ENCODE results near the gene SLC5A6.
"Not testable (repeated sequence)": the region's sequence is repeated elsewhere in the genome, so short reads cannot be mapped to it uniquely, and the experiment has no call there.

The SLC5A6 gene

GRCh38 chr2:27185331-27186026, 26.6 kb downstream of the SLC5A6 start:
- no peak overlapping the region for H3K4me3 ChIP-seq (ENCODE audit: low read depth, low read length)
- no peaks in the 10 kb centered on the region for H3K36me3 ChIP-seq (ENCODE audit: control insufficient read depth, insufficient read depth, low read length)
- H3K4me1 ChIP-seq (ENCODE audit: control insufficient read depth, insufficient read depth, low read length), result no peaks in the 10 kb centered on the region
- no peaks in the 10 kb centered on the region for H3K9me3 ChIP-seq (ENCODE audit: control insufficient read depth, insufficient read depth, low read depth, low read length)
- H3K27ac ChIP-seq (ENCODE audit: low read depth, low read length), result no peak overlapping the region
- no peak overlapping the region for H3K9ac ChIP-seq (ENCODE audit: low read length)
- no peaks in the 10 kb centered on the region for H3K27me3 ChIP-seq (ENCODE audit: control insufficient read depth, insufficient read depth, low read length)

- H3K27me3 ChIP-seq (ENCODE audit: control insufficient read depth, insufficient read depth, low read length), result no peaks in the 10 kb centered on the region
- H3K4me3 ChIP-seq (ENCODE audit: low read depth, low read length), result no peak overlapping the region
- no peak overlapping the region for H3K27ac ChIP-seq (ENCODE audit: low read depth, low read length)
- no peaks in the 10 kb centered on the region for H3K4me1 ChIP-seq (ENCODE audit: control insufficient read depth, insufficient read depth, low read length)
- no peaks in the 10 kb centered on the region for H3K36me3 ChIP-seq (ENCODE audit: control insufficient read depth, insufficient read depth, low read length)
- no peak overlapping the region for H3K9ac ChIP-seq (ENCODE audit: low read length)
- H3K9me3 ChIP-seq (ENCODE audit: control insufficient read depth, insufficient read depth, low read depth, low read length), result no peaks in the 10 kb centered on the region
Measured at GRCh38 chr2:27184115-27184514, 28.0 kb downstream of the SLC5A6 start.

DNA sequence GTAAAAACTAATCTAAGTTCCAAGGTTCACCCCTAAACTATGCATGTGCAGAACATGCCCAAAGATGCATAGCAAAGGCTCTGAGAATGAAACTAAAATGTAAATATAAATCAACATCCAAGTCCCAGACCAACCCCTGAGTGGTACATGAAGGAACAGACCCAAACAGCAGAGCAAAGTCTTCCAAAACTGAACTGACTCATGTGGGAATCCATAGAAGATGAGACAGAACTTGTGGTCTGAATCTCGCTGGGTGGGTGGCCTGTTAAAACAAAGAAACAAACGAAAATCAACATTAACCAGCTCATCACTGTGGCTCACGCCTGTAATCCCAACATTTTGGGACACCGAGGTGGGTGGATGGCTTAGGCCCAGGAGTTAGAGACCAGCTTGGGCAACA, 29.7 kb downstream of the SLC5A6 start:
- H3K36me3 ChIP-seq (ENCODE audit: control insufficient read depth, insufficient read depth, low read length), result no peaks in the 10 kb centered on the region
- H3K9me3 ChIP-seq (ENCODE audit: control insufficient read depth, insufficient read depth, low read depth, low read length), result no peaks in the 10 kb centered on the region
- H3K4me1 ChIP-seq (ENCODE audit: control insufficient read depth, insufficient read depth, low read length), result no peaks in the 10 kb centered on the region
- no peak overlapping the region for H3K27ac ChIP-seq (ENCODE audit: low read depth, low read length)
- H3K27me3 ChIP-seq (ENCODE audit: control insufficient read depth, insufficient read depth, low read length), result no peaks in the 10 kb centered on the region
- H3K9ac ChIP-seq (ENCODE audit: low read length), result no peak overlapping the region
- H3K4me3 ChIP-seq (ENCODE audit: low read depth, low read length), result no peak overlapping the region

- Histone ChIP-seq H3K27me3 (ENCODE audit: control insufficient read depth, insufficient read depth, low read length) (no peaks in the 10 kb centered on the region), H3K4me1 (ENCODE audit: control insufficient read depth, insufficient read depth, low read length) (no peaks in the 10 kb centered on the region), H3K9me3 (ENCODE audit: control insufficient read depth, insufficient read depth, low read depth, low read length) (no peaks in the 10 kb centered on the region), H3K36me3 (ENCODE audit: control insufficient read depth, insufficient read depth, low read length) (no peaks in the 10 kb centered on the region), H3K27ac (ENCODE audit: low read depth, low read length) (no peak overlapping the region), H3K4me3 (ENCODE audit: low read depth, low read length) (no peak overlapping the region), H3K9ac (ENCODE audit: low read length) (no peak overlapping the region)
Measured at GRCh38 chr2:27179344-27180000, 32.6 kb downstream of the SLC5A6 start.

GRCh38 chr2:27178469-27178868, 33.6 kb downstream of the SLC5A6 start:
- Histone ChIP-seq H3K27me3 (ENCODE audit: control insufficient read depth, insufficient read depth, low read length) (peaks cover 4% of the 10 kb centered on the region; the same call in 1 of the 2 replicates), H3K9me3 (ENCODE audit: control insufficient read depth, insufficient read depth, low read depth, low read length) (no peaks in the 10 kb centered on the region), H3K4me3 (ENCODE audit: low read depth, low read length) (no peak overlapping the region), H3K9ac (ENCODE audit: low read length) (no peak overlapping the region), H3K27ac (ENCODE audit: low read depth, low read length) (no peak overlapping the region), H3K36me3 (ENCODE audit: control insufficient read depth, insufficient read depth, low read length) (no peaks in the 10 kb centered on the region), H3K4me1 (ENCODE audit: control insufficient read depth, insufficient read depth, low read length) (no peaks in the 10 kb centered on the region)

DNA sequence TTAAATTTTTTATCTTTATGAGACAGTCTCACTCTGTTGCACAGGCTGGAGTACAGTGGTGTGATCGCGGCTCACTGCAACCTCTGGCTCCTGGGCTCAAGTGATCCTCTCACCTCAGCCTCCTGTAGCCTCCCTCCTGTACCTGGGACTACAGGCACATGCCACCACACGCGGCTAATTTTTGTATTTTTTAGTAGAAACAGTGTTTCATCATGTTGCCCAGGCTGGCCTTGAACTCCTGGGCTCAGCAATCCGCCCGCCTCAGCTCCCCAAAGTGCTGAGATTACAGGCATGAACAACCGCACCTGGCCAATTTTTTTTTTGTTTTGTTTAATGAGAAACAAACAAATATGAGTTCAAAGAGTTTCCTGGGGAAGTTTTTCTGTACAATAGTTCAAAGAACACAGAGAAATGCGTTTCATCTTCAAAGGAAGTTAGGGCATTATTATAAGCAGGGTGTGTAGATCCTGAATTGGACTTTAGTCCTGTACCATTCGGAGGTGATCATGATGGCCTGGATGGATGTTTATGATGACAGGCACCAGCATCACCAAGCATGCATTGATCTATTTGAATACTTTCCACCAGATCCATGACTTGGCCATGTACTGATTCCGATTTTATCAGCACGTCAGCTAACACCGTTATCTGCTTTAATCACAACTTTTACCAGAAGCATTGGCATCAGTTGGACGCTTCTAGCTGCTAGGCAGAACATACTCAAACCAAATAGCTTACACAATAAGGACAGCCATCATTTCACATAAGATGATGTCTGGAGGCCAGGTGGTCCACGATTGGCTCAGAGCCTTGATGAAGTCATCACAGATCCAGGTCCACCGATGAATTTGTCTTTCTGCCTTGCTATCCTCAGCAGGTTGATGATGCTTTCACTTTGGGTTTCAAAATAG, 34.4 kb downstream of the SLC5A6 start:
- H3K27me3 ChIP-seq (ENCODE audit: control insufficient read depth, insufficient read depth, low read length), result peaks cover 9% of the 10 kb centered on the region; the same call in 1 of the 2 replicates
- H3K36me3 ChIP-seq (ENCODE audit: control insufficient read depth, insufficient read depth, low read length), result no peaks in the 10 kb centered on the region
- no peaks in the 10 kb centered on the region for H3K9me3 ChIP-seq (ENCODE audit: control insufficient read depth, insufficient read depth, low read depth, low read length)
- no peak overlapping the region for H3K27ac ChIP-seq (ENCODE audit: low read depth, low read length)
- no peaks in the 10 kb centered on the region for H3K4me1 ChIP-seq (ENCODE audit: control insufficient read depth, insufficient read depth, low read length)
- no peak overlapping the region for H3K4me3 ChIP-seq (ENCODE audit: low read depth, low read length)
- no peak overlapping the region for H3K9ac ChIP-seq (ENCODE audit: low read length)

GRCh38 chr2:27175781-27176180, 36.3 kb downstream of the SLC5A6 start:
- not testable (repeated sequence) for H3K27ac ChIP-seq (ENCODE audit: low read depth, low read length); H3K9me3 ChIP-seq (ENCODE audit: control insufficient read depth, insufficient read depth, low read depth, low read length); H3K36me3 ChIP-seq (ENCODE audit: control insufficient read depth, insufficient read depth, low read length); H3K4me3 ChIP-seq (ENCODE audit: low read depth, low read length); H3K4me1 ChIP-seq (ENCODE audit: control insufficient read depth, insufficient read depth, low read length); H3K9ac ChIP-seq (ENCODE audit: low read length)
- peaks cover 12% of the 10 kb centered on the region; the same call in 1 of the 2 replicates for H3K27me3 ChIP-seq (ENCODE audit: control insufficient read depth, insufficient read depth, low read length)

- no peak overlapping the region for H3K9ac ChIP-seq (ENCODE audit: low read length)
- H3K9me3 ChIP-seq (ENCODE audit: control insufficient read depth, insufficient read depth, low read depth, low read length), result no peaks in the 10 kb centered on the region
- peaks cover 17% of the 10 kb centered on the region; the same call in 1 of the 2 replicates for H3K27me3 ChIP-seq (ENCODE audit: control insufficient read depth, insufficient read depth, low read length)
- H3K4me1 ChIP-seq (ENCODE audit: control insufficient read depth, insufficient read depth, low read length), result no peaks in the 10 kb centered on the region
- H3K27ac ChIP-seq (ENCODE audit: low read depth, low read length), result no peak overlapping the region
- H3K4me3 ChIP-seq (ENCODE audit: low read depth, low read length), result no peak overlapping the region
- H3K36me3 ChIP-seq (ENCODE audit: control insufficient read depth, insufficient read depth, low read length), result no peaks in the 10 kb centered on the region
Measured at GRCh38 chr2:27175330-27175729, 36.7 kb downstream of the SLC5A6 start.

DNA sequence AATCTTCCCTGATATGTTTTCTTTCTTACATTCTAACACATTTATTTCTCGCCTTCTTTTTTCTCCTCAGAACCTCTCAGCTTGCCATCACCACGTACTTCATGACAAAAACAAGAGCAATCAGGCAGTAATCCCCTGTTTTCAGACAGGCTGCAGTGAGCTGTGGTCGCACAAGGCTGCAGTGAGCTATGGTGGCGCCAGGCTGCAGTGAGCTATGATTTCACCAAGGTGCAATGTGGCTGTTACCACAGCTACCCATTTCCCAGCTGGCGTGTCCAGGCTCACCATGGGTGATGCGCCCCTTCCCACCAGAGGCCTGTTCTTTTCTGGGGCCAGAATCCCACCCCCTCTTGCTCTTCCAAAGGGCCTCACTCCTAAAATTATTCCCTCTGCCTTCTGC, 37.4 kb downstream of the SLC5A6 start:
- no peak overlapping the region for H3K4me3 ChIP-seq (ENCODE audit: low read depth, low read length)
- H3K27ac ChIP-seq (ENCODE audit: low read depth, low read length), result no peak overlapping the region
- H3K36me3 ChIP-seq (ENCODE audit: control insufficient read depth, insufficient read depth, low read length), result no peaks in the 10 kb centered on the region
- no peaks in the 10 kb centered on the region for H3K9me3 ChIP-seq (ENCODE audit: control insufficient read depth, insufficient read depth, low read depth, low read length)
- H3K9ac ChIP-seq (ENCODE audit: low read length), result no peak overlapping the region
- H3K27me3 ChIP-seq (ENCODE audit: control insufficient read depth, insufficient read depth, low read length), result peaks cover 19% of the 10 kb centered on the region; the same call in 1 of the 2 replicates
- H3K4me1 ChIP-seq (ENCODE audit: control insufficient read depth, insufficient read depth, low read length), result no peaks in the 10 kb centered on the region

GRCh38 chr2:27171351-27171848, 40.7 kb downstream of the SLC5A6 start:
- Histone ChIP-seq H3K9me3 (ENCODE audit: control insufficient read depth, insufficient read depth, low read depth, low read length) (no peaks in the 10 kb centered on the region), H3K27me3 (ENCODE audit: control insufficient read depth, insufficient read depth, low read length) (peaks cover 19% of the 10 kb centered on the region; the same call in 1 of the 2 replicates), H3K4me3 (ENCODE audit: low read depth, low read length) (no peak overlapping the region), H3K4me1 (ENCODE audit: control insufficient read depth, insufficient read depth, low read length) (no peaks in the 10 kb centered on the region; the same call in 1 of the 2 replicates), H3K9ac (ENCODE audit: low read length) (no peak overlapping the region), H3K27ac (ENCODE audit: low read depth, low read length) (no peak overlapping the region), H3K36me3 (ENCODE audit: control insufficient read depth, insufficient read depth, low read length) (no peaks in the 10 kb centered on the region)

Data from HUES6 (cell line).